Stomach (tissue), 9 donors: ENCODE data around the gene AMPH. TPM values are rescaled to one million over a fixed set of nuclear protein-coding genes. Genes with fewer than 3 reads are reported as not detected.
A peak's percentile ranks its signal among the peaks of the same experiment; 100 is the strongest.

Source experiments
- DNase-seq, 2 donors: peaks; one replicate each; pipeline versions ENCODE4 v3.0.0 to v3.0.0-alpha.2; 2013 to 2019
- H3K27ac ChIP-seq, 5 donors: fragments of 200-600 bp in 4 of 5; sonication (generic) in 4 of 5; one replicate each; pipeline ENCODE4 v1.5.1; 2013 to 2019; ENCODE audit warnings: mild to moderate bottlenecking in 1 of 5, moderate library complexity in 1 of 5
- H3K27me3 ChIP-seq, 3 donors: fragments of 200-600 bp; sonication (generic); one replicate each; pipeline ENCODE4 v1.5.1; 2017 to 2019; ENCODE audit warnings: mixed run types in 1 of 3
- H3K36me3 ChIP-seq, 4 donors: fragments of 200-600 bp; sonication (generic); 1 replicate in 3 of 4; 2 replicates in 1 of 4; pipeline ENCODE4 v1.5.1; 2016 to 2019
- H3K4me1 ChIP-seq, 4 donors: fragments of 200-600 bp; sonication (generic); one replicate each; pipeline ENCODE4 v1.5.1; 2016 to 2019
- H3K4me3 ChIP-seq, 4 donors: fragments of 200-600 bp; sonication (generic) in 3 of 4; one replicate each; pipeline ENCODE4 v1.5.1; 2016 to 2019; ENCODE audit warnings: mild to moderate bottlenecking in 1 of 4
- H3K9me3 ChIP-seq, 4 donors: fragments of 200-600 bp; sonication (generic); one replicate each; pipeline ENCODE4 v1.5.1; 2016 to 2019
- EP300 ChIP-seq: sonication (generic); formaldehyde crosslinking; IDR thresholded peaks from one replicate; pipeline ENCODE4 v1.6.1; 2017; ENCODE audit warnings: antibody characterized with exemption
- POLR2A ChIP-seq, 4 donors: fragments of 450-650 bp; IDR thresholded peaks; one replicate each; pipeline ENCODE4 v1.6.1; 2016; ENCODE audit warnings: antibody characterized with exemption in 4 of 4, control low read depth in 2 of 4, mild to moderate bottlenecking in 1 of 4, moderate library complexity in 1 of 4
- POLR2AphosphoS5 ChIP-seq, 3 donors: sonication (generic); formaldehyde crosslinking; IDR thresholded peaks; one replicate each; pipeline ENCODE4 v1.6.1; 2016; ENCODE audit warnings: antibody characterized with exemption in 3 of 3
- WGBS, 5 donors: extraction: QIAGEN DNeasy Blood & Tissue Kit in 3 of 5; methylation state at CpG; one replicate each; pipeline versions ENCODE4 v1.1.5 to v1.1.7; 2013 to 2018; 5-methylcytosine and 5-hydroxymethylcytosine counted together
- intact Hi-C: fragments of 100-400 bp; cut with DNase I; formaldehyde crosslinking; loops from one replicate; pipeline ENCODE4 v1.15.1; 2023; ENCODE audit warnings: low total_unique reads
- polyA plus RNA-seq, 3 donors: library from polyadenylated mRNA; stranded (reverse); fragments of 200-250 nt; gene quantifications; one replicate each; pipeline ENCODE4 v1.2.3, GENCODE V29; 2013
- total RNA-seq, 5 donors: library from RNA; depleted of rRNA; stranded (reverse); fragments of >200 nt; gene quantifications; one replicate each; pipeline versions ENCODE4 v1.1.0 to v1.2.3, GENCODE V29; 2014 to 2016
- TF ChIP-seq, protein P1 (sequence below), 7 experiments: fragments of 450-650 bp in 4 of 7; fragments of 200-600 bp in 3 of 7; sonication (generic) in 3 of 7; IDR thresholded peaks; one replicate each; pipeline ENCODE4 v1.5.1; 2016 to 2019; ENCODE audit warnings: antibody characterized with exemption in 7 of 7, control low read depth in 2 of 7, mild to moderate bottlenecking in 1 of 7
- donor health status: healthy with polysubstance abuse.
- donor health status: Bipolar disorder and iron deficiency.
- donor health status: healthy.

The AMPH gene
- total and polyA plus RNA-seq, 8 donors = 0.80 to 13.0 (median 4.6) TPM; not detected in 1

GRCh38 chr7:38382684-38383083 lies 248.5 kb downstream of the AMPH start:
- 62 to 84% (median 68%) methylated on average over 2 of the region's 2 CpGs for WGBS, 5 donors
- TF ChIP-seq, protein P1, sequence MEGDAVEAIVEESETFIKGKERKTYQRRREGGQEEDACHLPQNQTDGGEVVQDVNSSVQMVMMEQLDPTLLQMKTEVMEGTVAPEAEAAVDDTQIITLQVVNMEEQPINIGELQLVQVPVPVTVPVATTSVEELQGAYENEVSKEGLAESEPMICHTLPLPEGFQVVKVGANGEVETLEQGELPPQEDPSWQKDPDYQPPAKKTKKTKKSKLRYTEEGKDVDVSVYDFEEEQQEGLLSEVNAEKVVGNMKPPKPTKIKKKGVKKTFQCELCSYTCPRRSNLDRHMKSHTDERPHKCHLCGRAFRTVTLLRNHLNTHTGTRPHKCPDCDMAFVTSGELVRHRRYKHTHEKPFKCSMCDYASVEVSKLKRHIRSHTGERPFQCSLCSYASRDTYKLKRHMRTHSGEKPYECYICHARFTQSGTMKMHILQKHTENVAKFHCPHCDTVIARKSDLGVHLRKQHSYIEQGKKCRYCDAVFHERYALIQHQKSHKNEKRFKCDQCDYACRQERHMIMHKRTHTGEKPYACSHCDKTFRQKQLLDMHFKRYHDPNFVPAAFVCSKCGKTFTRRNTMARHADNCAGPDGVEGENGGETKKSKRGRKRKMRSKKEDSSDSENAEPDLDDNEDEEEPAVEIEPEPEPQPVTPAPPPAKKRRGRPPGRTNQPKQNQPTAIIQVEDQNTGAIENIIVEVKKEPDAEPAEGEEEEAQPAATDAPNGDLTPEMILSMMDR (IDR thresholded peaks at IDR 0.05) = no peak
- TF ChIP-seq POLR2AphosphoS5 (IDR thresholded peaks at IDR 0.05) (no peak), POLR2A (IDR thresholded peaks at IDR 0.05) (no peak), EP300 (no peak)
- no peaks in the 10 kb centered on the region for H3K9me3 ChIP-seq
- no peak for DNase-seq
- no peak overlapping the region for H3K27ac ChIP-seq
- H3K36me3 ChIP-seq = no peaks in the 10 kb centered on the region
- intact Hi-C loops = no loop called here
- H3K4me3 ChIP-seq = no peak overlapping the region
- no peaks in the 10 kb centered on the region for H3K27me3 ChIP-seq
- no peaks in the 10 kb centered on the region for H3K4me1 ChIP-seq

- no peak overlapping the region for H3K27ac ChIP-seq
- WGBS, 5 donors = 55 to 76% (median 70%) methylated on average over 4 of the region's 4 CpGs
- no peaks in the 10 kb centered on the region for H3K9me3 ChIP-seq
Observed at GRCh38 chr7:38375453-38375852, 255.7 kb downstream of the AMPH start.

GRCh38 chr7:38374507-38374906 lies 256.7 kb downstream of the AMPH start:
- Histone ChIP-seq H3K36me3 (no peaks in the 10 kb centered on the region), H3K27me3 (no peaks in the 10 kb centered on the region), H3K4me3 (no peak overlapping the region), H3K9me3 (no peaks in the 10 kb centered on the region), H3K4me1 (peaks cover 0 to 9% (median 0%) of the 10 kb centered on the region in 4 donors), H3K27ac (no peak overlapping the region)
- intact Hi-C loops = no loop called here
- TF ChIP-seq, protein P1 (IDR thresholded peaks at IDR 0.05) = peak in 4 of 7 experiments; percentile 20 to 45 (median 32)
- TF ChIP-seq POLR2A (IDR thresholded peaks at IDR 0.05) = no peak
- 37 to 48% (median 42%) methylated on average over 6 of the region's 6 CpGs for WGBS, 5 donors
- DNase-seq = peak in 1 of 2 donors; percentile 67

More at GRCh38 chr7:38375453-38375852, 255.7 kb downstream of the AMPH start:
- intact Hi-C loops = no loop called here
- no peaks in the 10 kb centered on the region for H3K27me3 ChIP-seq
- TF ChIP-seq EP300 = no peak
- no peak for TF ChIP-seq POLR2AphosphoS5 (IDR thresholded peaks at IDR 0.05)
- TF ChIP-seq, protein P1 (IDR thresholded peaks at IDR 0.05) = no peak
- no peak for TF ChIP-seq POLR2A (IDR thresholded peaks at IDR 0.05)
- DNase-seq = no peak
- H3K4me1 ChIP-seq = no peaks in the 10 kb centered on the region
- no peaks in the 10 kb centered on the region for H3K36me3 ChIP-seq
- no peak overlapping the region for H3K4me3 ChIP-seq

DNA sequence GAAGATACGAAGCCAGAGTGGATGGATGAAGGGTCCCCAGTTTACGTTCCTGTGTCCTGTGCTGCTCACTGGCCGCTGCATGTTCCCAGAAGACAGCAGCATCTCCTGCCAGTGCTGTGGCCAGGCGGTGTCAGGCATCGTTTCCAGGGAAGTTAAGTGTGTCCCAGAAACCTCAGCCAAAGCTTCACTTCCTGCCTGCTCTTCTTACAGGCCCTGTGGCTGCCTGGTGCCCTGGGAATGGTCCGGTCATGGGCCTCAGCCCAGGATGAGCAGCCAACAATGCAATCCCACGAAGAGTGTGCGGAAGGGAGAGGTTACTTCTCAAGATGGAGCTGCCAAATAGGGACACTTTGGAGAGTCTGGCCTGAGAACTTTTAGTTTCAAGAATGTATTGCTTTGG lies 258.0 kb downstream of the AMPH start:
- Histone ChIP-seq H3K9me3 (no peaks in the 10 kb centered on the region), H3K36me3 (no peaks in the 10 kb centered on the region), H3K27ac (no peak overlapping the region), H3K4me3 (no peak overlapping the region), H3K4me1 (peaks cover 0 to 13% (median 1%) of the 10 kb centered on the region in 4 donors), H3K27me3 (no peaks in the 10 kb centered on the region)
- intact Hi-C loops = no loop called here
- 71 to 84% (median 81%) methylated on average over 8 of the region's 8 CpGs for WGBS, 5 donors
- DNase-seq = no peak
- no peak for TF ChIP-seq POLR2AphosphoS5 (IDR thresholded peaks at IDR 0.05)
- TF ChIP-seq, protein P1 (IDR thresholded peaks at IDR 0.05) = no peak
- TF ChIP-seq POLR2A (IDR thresholded peaks at IDR 0.05) = no peak
- no peak for TF ChIP-seq EP300
